ENCODE results near the gene NAA40. TPM values are rescaled to one million over a fixed set of nuclear protein-coding genes. Genes with fewer than 3 reads are reported as not detected.
A peak's percentile ranks its signal among the peaks of the same experiment; 100 is the strongest.

NAA40 gene
- total and polyA plus RNA-seq, 2 of the 13 experiments (the other 11 are each of a cell fraction or from before 2014, with no cell fraction given), result 11.1 to 17.9 TPM

DNA sequence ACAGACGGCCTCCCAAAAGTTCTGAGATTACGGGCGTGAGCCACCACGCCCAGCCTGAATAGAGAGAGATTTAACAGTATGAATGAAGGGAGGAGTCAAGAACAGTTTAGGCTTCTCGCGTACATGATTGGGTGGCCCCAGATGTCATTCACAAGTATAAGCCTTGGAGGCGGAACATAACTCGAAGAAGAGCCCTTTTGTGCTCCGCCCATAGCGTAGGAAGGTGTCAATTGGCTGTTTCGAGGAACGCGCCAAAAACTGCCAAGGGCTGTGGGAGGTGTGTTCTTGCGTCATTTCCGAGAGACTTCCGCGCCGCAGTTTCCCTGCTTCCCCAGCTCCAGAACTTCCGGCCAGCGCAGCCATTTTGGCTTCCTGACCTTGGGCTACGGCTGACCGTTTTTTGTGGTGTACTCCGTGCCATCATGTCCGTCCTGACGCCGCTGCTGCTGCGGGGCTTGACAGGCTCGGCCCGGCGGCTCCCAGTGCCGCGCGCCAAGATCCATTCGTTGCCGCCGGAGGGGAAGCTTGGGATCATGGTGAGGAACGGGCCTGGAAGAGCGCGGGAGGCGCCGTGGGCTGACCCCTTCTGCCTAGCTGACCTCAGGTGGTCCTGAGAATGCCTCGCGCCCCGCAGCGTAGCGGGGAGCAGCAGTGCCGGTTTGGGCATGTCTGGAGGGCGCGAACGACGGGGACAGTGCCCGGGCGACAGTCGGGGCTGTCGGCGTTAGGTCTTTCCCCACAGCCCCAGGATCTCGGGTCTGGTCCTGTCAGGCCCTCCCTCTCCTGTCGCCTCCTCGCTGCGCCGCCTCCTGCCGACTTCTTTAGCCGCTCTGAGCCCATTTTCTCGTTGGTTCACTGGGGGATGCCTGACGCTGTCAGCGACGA lies 35.7 kb downstream of the NAA40 start, which contains the start of gene COX8A (continued):
- peak; percentile 31; the same call in 1 of the 2 replicates for TF ChIP-seq STAG1 (CRISPR knock-in tag; IDR thresholded peaks at IDR 0.05)
- TF ChIP-seq PCBP1 (IDR thresholded peaks at IDR 0.05; ENCODE audit: borderline replicate concordance, low read depth, low read length), result 0 out of 2 replicates have a peak, but pooled peaks have one; percentile 24
- TF ChIP-seq, protein P1, sequence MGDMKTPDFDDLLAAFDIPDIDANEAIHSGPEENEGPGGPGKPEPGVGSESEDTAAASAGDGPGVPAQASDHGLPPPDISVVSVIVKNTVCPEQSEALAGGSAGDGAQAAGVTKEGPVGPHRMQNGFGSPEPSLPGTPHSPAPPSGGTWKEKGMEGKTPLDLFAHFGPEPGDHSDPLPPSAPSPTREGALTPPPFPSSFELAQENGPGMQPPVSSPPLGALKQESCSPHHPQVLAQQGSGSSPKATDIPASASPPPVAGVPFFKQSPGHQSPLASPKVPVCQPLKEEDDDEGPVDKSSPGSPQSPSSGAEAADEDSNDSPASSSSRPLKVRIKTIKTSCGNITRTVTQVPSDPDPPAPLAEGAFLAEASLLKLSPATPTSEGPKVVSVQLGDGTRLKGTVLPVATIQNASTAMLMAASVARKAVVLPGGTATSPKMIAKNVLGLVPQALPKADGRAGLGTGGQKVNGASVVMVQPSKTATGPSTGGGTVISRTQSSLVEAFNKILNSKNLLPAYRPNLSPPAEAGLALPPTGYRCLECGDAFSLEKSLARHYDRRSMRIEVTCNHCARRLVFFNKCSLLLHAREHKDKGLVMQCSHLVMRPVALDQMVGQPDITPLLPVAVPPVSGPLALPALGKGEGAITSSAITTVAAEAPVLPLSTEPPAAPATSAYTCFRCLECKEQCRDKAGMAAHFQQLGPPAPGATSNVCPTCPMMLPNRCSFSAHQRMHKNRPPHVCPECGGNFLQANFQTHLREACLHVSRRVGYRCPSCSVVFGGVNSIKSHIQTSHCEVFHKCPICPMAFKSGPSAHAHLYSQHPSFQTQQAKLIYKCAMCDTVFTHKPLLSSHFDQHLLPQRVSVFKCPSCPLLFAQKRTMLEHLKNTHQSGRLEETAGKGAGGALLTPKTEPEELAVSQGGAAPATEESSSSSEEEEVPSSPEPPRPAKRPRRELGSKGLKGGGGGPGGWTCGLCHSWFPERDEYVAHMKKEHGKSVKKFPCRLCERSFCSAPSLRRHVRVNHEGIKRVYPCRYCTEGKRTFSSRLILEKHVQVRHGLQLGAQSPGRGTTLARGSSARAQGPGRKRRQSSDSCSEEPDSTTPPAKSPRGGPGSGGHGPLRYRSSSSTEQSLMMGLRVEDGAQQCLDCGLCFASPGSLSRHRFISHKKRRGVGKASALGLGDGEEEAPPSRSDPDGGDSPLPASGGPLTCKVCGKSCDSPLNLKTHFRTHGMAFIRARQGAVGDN (CRISPR knock-in tag; IDR thresholded peaks at IDR 0.05), result peak; percentile 91
- no peak; the same call in 1 of the 2 replicates for TF ChIP-seq MXD1 (CRISPR knock-in tag; IDR thresholded peaks at IDR 0.05)
- TF ChIP-seq SP140L (CRISPR knock-in tag; IDR thresholded peaks at IDR 0.05; ENCODE audit: borderline replicate concordance), result no peak
- TF ChIP-seq ZSCAN25 (CRISPR knock-in tag; IDR thresholded peaks at IDR 0.05), result peak; percentile 80
- TF ChIP-seq, protein P2, sequence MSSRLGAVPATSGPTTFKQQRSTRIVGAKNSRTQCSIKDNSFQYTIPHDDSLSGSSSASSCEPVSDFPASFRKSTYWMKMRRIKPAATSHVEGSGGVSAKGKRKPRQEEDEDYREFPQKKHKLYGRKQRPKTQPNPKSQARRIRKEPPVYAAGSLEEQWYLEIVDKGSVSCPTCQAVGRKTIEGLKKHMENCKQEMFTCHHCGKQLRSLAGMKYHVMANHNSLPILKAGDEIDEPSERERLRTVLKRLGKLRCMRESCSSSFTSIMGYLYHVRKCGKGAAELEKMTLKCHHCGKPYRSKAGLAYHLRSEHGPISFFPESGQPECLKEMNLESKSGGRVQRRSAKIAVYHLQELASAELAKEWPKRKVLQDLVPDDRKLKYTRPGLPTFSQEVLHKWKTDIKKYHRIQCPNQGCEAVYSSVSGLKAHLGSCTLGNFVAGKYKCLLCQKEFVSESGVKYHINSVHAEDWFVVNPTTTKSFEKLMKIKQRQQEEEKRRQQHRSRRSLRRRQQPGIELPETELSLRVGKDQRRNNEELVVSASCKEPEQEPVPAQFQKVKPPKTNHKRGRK (CRISPR knock-in tag; IDR thresholded peaks at IDR 0.05), result no peak
- TF ChIP-seq, protein P3, sequence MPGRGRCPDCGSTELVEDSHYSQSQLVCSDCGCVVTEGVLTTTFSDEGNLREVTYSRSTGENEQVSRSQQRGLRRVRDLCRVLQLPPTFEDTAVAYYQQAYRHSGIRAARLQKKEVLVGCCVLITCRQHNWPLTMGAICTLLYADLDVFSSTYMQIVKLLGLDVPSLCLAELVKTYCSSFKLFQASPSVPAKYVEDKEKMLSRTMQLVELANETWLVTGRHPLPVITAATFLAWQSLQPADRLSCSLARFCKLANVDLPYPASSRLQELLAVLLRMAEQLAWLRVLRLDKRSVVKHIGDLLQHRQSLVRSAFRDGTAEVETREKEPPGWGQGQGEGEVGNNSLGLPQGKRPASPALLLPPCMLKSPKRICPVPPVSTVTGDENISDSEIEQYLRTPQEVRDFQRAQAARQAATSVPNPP (CRISPR knock-in tag; IDR thresholded peaks at IDR 0.05), result no peak
- TF ChIP-seq MAFK (conservative IDR thresholded peaks at IDR 0.05 in 1 of 2, IDR thresholded peaks at IDR 0.05 in 1 of 2; ENCODE audit: low read length in 2 of 2), result no peak
- TF ChIP-seq, protein P4, sequence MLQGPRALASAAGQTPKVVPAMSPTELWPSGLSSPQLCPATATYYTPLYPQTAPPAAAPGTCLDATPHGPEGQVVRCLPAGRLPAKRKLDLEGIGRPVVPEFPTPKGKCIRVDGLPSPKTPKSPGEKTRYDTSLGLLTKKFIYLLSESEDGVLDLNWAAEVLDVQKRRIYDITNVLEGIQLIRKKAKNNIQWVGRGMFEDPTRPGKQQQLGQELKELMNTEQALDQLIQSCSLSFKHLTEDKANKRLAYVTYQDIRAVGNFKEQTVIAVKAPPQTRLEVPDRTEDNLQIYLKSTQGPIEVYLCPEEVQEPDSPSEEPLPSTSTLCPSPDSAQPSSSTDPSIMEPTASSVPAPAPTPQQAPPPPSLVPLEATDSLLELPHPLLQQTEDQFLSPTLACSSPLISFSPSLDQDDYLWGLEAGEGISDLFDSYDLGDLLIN (CRISPR knock-in tag; IDR thresholded peaks at IDR 0.05; ENCODE audit: borderline replicate concordance), result peak; percentile 67; the same call in 1 of the 2 replicates
- peak in 1 of 2 experiments; percentile 90; a peak in 2 of 4 replicates for TF ChIP-seq KLF16 (CRISPR knock-in tag; IDR thresholded peaks at IDR 0.05)
- TF ChIP-seq ZMAT3 (CRISPR knock-in tag; conservative IDR thresholded peaks at IDR 0.05), result no peak; the same call in 1 of the 2 replicates
- no peak; the same call in 1 of the 2 replicates for TF ChIP-seq FOXO1 (CRISPR knock-in tag; IDR thresholded peaks at IDR 0.05)
- TF ChIP-seq ZFYVE20 (CRISPR knock-in tag; IDR thresholded peaks at IDR 0.05; ENCODE audit: borderline replicate concordance, low read depth), result peak; percentile 64; the same call in 1 of the 2 replicates
- no peak for TF ChIP-seq DDIT3 (CRISPR knock-in tag; IDR thresholded peaks at IDR 0.05)
- peak; percentile 83 for TF ChIP-seq ZMYM2 (CRISPR knock-in tag; IDR thresholded peaks at IDR 0.05)
- no peak for TF ChIP-seq HMGA1 (CRISPR knock-in tag; conservative IDR thresholded peaks at IDR 0.05)
- TF ChIP-seq ZNF550 (CRISPR knock-in tag; IDR thresholded peaks at IDR 0.05; ENCODE audit: borderline replicate concordance), result no peak
- TF ChIP-seq ZNF878 (CRISPR knock-in tag; IDR thresholded peaks at IDR 0.05), result peak; percentile 29; the same call in 1 of the 2 replicates
